HL-60 (cell line): ENCODE results near the gene RAI14.

ENCODE experiments used
- CTCF ChIP-seq: IDR thresholded peaks from one replicate; pipeline ENCODE4 v1.5.1; 2011; ENCODE audit warnings: low read length, control low read depth, inconsistent platforms; ENCODE audit not compliant: insufficient read depth
- GABPA ChIP-seq: IDR thresholded peaks from 2 replicates; pipeline ENCODE4 v1.6.1; 2012; ENCODE audit warnings: low read depth
- POLR2AphosphoS5 ChIP-seq: IDR thresholded peaks from 2 replicates; pipeline ENCODE4 v1.6.1; 2012; ENCODE audit warnings: low read depth
- REST ChIP-seq: IDR thresholded peaks from 2 replicates; pipeline ENCODE4 v1.6.1; 2012; ENCODE audit warnings: low read depth; ENCODE audit not compliant: insufficient replicate concordance
- SPI1 ChIP-seq: IDR thresholded peaks from 2 replicates; pipeline ENCODE4 v1.6.1; 2012; ENCODE audit warnings: low read depth, mild to moderate bottlenecking, borderline replicate concordance

GRCh38 chr5:34743878-34744277 lies 87.8 kb downstream of the RAI14 start:
- TF ChIP-seq CTCF: no peak
- no peak for TF ChIP-seq POLR2AphosphoS5
- no peak for TF ChIP-seq GABPA
- TF ChIP-seq REST: no peak
- TF ChIP-seq SPI1: no peak
